NCI-H2227 (cell line): ENCODE results near the gene CCDC18.
"Not testable (repeated sequence)": the region's sequence is repeated elsewhere in the genome, so short reads cannot be mapped to it uniquely, and the experiment has no call there.

Experiments used
- DNase-seq: peaks from one replicate; lab custom pipeline; 2025; ENCODE audit not compliant: unreplicated experiment; lab: John Stamatoyannopoulos, UW

CCDC18 gene

GRCh38 chr1:93170141-93170678, 10.3 kb upstream of the CCDC18 start:
- not testable (repeated sequence) for DNase-seq

- no peak for DNase-seq
These were observed 8.9 kb upstream of the CCDC18 start for GRCh38 chr1:93171549-93172034.

GRCh38 chr1:93172778-93173177, 7.7 kb upstream of the CCDC18 start:
- DNase-seq: no peak

GRCh38 chr1:93174638-93175037, 5.9 kb upstream of the CCDC18 start:
- DNase-seq: not testable (repeated sequence)

DNA sequence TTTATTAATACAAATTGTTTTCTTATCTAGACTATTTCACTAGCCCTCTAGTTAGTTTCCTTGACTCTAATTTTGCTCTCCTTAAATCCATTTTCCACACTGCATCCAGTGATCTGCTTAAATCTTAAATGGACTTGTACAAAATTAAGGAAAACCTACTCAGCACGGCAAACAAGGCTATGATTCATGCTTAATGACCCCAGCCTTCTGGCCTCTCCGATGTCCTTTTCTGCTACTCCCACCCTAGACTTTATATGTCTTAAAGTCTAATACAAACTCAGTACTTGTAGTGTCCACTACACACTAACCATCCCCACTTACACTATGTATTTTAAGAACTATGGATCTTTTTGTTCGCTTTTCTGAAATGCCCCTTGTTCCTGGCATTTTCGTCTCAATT, 2.5 kb upstream of the CCDC18 start:
- no peak for DNase-seq

GRCh38 chr1:93178418-93178817, 2.1 kb upstream of the CCDC18 start:
- no peak for DNase-seq

DNA sequence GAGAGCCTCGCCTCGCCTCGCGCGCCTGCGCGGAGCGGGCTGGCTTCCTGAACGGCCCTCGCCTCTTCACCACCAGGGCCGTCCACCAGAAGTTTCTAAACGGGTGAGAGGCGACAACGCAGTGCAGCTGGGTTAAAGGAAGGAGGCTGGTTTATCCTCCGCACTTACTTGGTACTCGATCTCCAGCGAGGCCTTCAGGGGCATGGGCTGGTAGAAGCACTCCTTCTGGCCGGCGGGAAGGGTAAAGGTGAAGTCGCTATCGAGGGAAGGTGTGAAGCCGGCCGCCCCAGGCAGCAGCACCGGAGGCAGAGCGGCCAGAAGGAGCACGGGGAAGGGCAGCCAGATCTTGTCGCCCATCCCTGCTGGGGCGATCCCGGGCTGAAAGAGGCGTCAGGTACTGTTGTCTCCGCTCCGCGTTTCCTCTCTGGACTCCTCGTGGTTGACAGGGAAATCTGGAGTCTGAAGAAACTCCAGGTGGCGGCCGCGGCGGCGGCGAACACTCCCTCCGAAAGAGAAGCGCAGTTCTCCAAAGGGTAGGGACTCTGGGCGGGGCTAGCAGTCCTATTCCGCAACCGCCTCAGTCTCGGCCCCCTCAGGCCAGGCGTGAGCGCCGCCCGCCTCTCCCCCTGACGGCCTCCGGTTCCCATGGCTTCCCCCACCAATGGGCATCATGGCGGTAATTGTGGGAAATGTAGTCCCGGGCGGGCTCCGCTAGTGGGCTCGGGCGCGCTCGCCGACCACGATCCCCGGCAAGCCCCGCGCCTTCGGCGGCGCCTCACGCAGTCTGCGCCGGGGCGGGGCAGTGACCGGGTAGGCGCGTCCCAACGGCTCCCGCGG, 420 bp upstream of the CCDC18 start, which contains the start of gene TMED5:
TMED5 (minus strand) TSS at position 528 of the 837 bp plus-strand sequence; CDS start at position 357, 171 bp downstream.
- peak; percentile 99 for DNase-seq

DNA sequence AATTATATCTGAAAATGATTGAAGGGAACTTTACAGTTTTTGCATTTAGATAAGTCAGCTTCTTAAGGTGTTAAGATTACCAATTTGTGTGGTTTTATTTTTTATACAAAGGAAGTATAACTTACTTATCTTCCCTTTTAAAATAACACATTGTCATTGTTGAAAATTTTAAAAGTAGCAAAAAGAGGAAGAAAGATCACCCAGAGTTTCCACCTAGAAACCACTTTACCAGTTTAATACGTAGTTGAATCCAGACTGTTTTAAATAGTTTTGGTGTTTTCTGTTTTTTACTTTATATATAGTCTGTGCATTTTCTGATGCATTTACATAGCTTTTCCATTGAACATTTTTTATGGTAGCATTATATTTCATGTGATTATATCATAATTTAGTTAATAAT, 6.1 kb downstream of the CCDC18 start:
- no peak for DNase-seq

GRCh38 chr1:93190432-93190831, 9.9 kb downstream of the CCDC18 start:
- DNase-seq: no peak

DNA sequence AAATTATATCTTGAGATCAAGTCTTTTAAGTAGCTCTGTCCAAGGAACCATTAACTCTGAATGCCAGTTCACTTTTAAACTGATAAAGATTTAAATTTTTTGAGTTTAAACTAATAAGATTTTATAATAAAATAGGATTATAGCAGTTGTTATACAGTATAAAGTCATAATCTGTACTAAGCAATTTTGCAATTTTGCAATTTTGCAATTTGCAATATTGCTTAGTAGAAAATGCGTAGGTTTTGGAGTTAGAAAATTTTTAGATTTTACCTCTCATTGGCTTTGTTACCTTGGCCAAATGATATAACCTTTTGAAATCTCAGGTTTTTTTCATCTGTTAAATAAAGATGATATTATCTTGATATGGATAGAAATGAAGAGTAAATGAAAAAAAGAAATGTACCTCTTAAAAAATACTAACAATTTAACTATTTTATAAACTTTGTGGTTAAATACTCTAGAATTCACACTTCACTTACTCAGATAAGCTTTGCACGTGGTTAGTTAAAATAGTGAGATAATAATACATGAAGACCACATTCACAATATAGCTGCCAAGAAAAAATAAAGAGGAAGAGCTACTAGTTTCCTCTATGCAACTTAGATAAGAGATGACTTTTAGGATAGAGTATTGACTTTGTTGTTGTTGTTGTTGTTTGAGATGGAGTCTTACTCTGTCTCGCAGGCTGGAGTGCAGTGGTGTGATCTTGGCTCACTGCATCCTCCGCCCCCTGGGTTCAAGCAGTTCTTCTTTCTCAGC, 13.9 kb downstream of the CCDC18 start:
- DNase-seq: no peak

GRCh38 chr1:93196591-93196990, 16.1 kb downstream of the CCDC18 start:
- no peak for DNase-seq

- DNase-seq: no peak
These were observed 18.6 kb downstream of the CCDC18 start for GRCh38 chr1:93199150-93199549.

DNA sequence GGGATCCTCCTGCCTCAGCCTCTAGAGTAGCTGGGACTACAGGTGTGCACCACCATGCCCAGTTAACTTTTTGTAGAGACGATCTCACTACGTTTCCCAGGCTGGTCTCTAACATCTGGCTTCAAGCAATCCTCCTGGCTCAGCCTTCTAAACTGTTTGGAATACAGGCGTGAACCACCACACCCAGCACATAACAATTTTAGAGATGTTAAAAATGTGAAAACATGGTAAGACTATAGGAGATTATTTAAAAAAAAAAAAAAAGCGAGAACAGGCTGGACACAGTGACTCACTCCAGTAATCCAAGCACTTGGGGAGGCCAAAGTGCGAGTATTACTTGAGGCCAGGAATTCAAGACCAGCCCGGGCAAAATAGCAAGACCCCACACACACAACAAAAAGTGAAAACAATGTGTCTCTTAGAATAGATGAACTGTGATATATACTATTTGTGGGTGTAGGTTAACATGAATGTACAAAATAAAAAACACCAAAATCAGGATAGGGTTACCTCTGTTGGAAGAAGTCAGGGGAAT, 19.6 kb downstream of the CCDC18 start:
- no peak for DNase-seq

DNA sequence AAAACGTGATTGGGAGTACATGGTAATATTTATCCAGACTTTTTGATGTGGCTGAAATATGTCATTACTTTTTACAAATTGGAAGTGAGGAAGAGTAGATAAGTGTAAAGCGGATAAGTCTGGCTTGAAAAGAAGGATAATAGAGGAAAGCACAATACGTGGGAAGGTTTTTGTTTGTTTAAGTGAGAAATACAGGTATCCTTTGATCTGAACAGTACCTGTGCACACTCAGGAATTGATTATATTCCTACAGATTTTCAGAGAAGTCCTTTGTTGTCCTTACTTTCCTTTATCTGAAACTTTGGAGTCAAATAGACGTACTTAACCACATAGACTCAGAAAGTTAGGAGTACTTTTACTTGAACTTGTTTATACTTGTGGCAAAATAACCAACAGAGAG, 20.2 kb downstream of the CCDC18 start:
- DNase-seq: no peak

DNA sequence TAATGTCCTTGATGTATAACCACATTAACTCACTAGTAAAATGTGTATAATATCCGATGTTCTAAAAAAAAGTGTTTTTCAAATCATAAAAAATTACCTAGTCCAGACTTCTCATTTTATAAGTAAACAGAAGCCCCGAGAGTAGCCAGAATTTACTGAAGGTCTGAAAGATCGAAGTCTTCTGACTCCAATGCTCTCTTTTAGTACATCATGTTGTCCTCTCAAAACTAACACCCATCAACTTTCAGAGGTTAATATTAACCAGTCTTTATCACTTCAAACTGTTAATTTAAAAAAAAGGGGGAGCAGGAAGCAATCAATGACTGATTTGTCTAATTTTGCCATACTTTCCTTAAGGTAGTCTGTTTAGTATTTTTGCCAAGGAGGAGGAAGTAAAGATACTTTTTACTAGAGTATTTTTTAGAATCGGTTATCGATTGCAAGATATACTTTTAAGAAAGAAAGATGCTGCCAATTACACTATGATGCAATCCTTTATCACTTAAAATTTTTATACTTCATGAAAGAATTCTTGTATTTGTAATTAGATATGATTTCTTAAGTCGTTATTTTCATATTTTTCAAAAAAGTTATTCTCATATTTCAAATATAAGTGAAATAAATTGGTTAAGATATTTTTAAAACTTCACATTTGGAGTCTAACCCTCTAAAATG, 25.5 kb downstream of the CCDC18 start:
- DNase-seq: no peak

DNA sequence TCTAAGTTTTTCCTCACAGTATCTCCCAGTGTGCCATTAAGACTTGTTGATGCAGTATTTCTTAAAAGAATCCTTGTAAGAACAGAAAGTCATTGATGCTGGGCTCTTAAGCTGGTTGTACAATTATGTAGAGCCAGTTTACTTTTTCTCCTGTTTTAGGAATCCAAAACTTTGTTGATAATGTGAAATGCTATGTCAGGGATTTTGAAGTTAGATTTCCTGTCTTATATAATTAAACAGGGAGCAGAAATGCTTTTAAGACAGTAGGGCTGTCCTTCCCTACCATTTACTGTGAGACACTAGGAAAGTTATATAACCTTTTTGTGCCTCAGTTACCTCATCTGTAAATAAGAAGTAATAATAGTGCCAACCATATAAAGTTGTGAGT, 26.0 kb downstream of the CCDC18 start:
- DNase-seq: no peak

DNA sequence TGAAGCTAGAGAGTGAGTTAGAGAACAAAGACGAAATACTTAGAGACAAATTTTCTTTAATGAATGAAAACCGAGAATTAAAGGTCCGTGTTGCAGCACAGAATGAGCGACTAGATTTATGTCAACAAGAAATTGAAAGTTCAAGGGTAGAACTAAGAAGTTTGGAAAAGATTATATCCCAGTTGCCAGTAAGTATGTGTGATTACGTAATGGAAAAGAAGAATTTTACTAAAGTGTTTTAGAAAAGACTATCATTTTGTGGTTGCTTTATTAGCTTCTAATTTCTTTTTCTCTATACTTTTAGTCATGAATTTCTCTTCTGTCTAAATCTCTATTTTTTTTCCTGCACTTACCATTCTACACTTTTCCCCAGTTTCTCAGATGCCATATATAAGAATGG, 26.7 kb downstream of the CCDC18 start:
- no peak for DNase-seq

- no peak for DNase-seq
These were observed 34.8 kb downstream of the CCDC18 start for GRCh38 chr1:93215322-93215721.

- no peak for DNase-seq
These were observed 38.9 kb downstream of the CCDC18 start for GRCh38 chr1:93219443-93219842.

DNA sequence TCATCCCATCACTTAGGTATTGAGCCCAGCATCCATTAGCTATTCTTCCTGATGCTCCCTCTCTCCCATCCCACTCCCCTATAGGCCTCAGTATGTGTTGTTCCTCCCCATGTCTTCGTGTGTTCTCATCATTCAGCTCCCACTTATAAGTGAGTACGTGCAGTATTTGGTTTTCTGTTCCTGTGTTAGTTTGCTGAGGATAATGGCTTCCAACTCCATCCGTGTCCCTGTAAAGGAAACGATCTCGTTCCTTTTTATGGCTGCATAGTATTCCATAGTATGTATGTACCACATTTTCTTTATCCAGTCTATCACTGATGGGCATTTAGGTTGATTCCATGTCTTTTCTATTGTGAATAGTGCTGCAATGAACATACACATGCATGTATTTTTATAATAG, 40.2 kb downstream of the CCDC18 start:
- not testable (repeated sequence) for DNase-seq

GRCh38 chr1:93221913-93222312, 41.4 kb downstream of the CCDC18 start:
- DNase-seq: no peak
